OCI-LY1 (cell line): ENCODE data around the gene C4A.

Experiments used
- H2AFZ ChIP-seq: fragments of 200-600 bp; sonication (generic), shearing (Covaris generic); 2 replicates; pipeline ENCODE4 v1.6.0; 2014; ENCODE audit warnings: antibody characterized with exemption, mild to moderate bottlenecking, low read length
- H3F3A ChIP-seq: fragments of 200-600 bp; sonication (generic), shearing (Covaris generic); 2 replicates; pipeline ENCODE4 v1.6.0; 2014; ENCODE audit warnings: mild to moderate bottlenecking, antibody characterized with exemption, low read length, moderate library complexity; ENCODE audit not compliant: insufficient read depth
- H3K27ac ChIP-seq: fragments of 200-600 bp; sonication (generic); 2 replicates; pipeline ENCODE4 v1.5.1; 2014; ENCODE audit warnings: low read length, mixed run types, mild to moderate bottlenecking, low read depth; ENCODE audit not compliant: poor library complexity, severe bottlenecking
- H3K27me3 ChIP-seq: fragments of 200-600 bp; sonication (generic); 2 replicates; pipeline ENCODE4 v1.6.0; 2014; ENCODE audit warnings: antibody characterized with exemption, mild to moderate bottlenecking, low read length, moderate library complexity; ENCODE audit not compliant: insufficient read depth
- H3K36me3 ChIP-seq: fragments of 200-600 bp; sonication (generic); 2 replicates; pipeline ENCODE4 v1.6.1; 2014; ENCODE audit warnings: mild to moderate bottlenecking, antibody characterized with exemption, low read length, moderate library complexity, mixed read lengths; ENCODE audit not compliant: insufficient read depth
- H3K4me1 ChIP-seq: fragments of 200-600 bp; sonication (generic); 2 replicates; pipeline ENCODE4 v1.5.1; 2014; ENCODE audit warnings: mild to moderate bottlenecking, low read length, moderate library complexity; ENCODE audit not compliant: insufficient read depth, severe bottlenecking
- H3K4me2 ChIP-seq: fragments of 200-600 bp; sonication (generic), shearing (Covaris generic); 2 replicates; pipeline ENCODE4 v1.6.1; 2014; ENCODE audit warnings: low read length
- H3K4me3 ChIP-seq: fragments of 200-600 bp; sonication (generic); 2 replicates; pipeline ENCODE4 v1.5.1; 2014; ENCODE audit warnings: low read length, low read depth, mild to moderate bottlenecking, mixed read lengths; ENCODE audit not compliant: poor library complexity, severe bottlenecking
- H3K79me2 ChIP-seq: fragments of 200-600 bp; shearing (Covaris generic); 2 replicates; pipeline ENCODE4 v1.6.1; 2016; ENCODE audit warnings: mixed run types, low read length, mixed read lengths; ENCODE audit not compliant: insufficient read depth
- H3K9ac ChIP-seq: fragments of 200-600 bp; sonication (generic), shearing (Covaris generic); 2 replicates; pipeline ENCODE4 v1.6.1; 2014; ENCODE audit warnings: mild to moderate bottlenecking, low read length, mixed read lengths
- H3K9me2 ChIP-seq: fragments of 200-600 bp; sonication (generic), shearing (Covaris generic); 2 replicates; pipeline ENCODE4 v1.6.1; 2014; ENCODE audit warnings: low read depth, mild to moderate bottlenecking, low read length, mixed read lengths
- H3K9me3 ChIP-seq: fragments of 200-600 bp; shearing (Covaris generic); 2 replicates; pipeline ENCODE4 v1.6.1; 2014; ENCODE audit warnings: low read length, mixed read lengths
- H4K20me1 ChIP-seq: fragments of 200-600 bp; sonication (generic), shearing (Covaris generic); 2 replicates; pipeline ENCODE4 v1.6.0; 2016; ENCODE audit warnings: mild to moderate bottlenecking, low read length; ENCODE audit not compliant: insufficient read depth
- CTCF ChIP-seq: fragments of 200-600 bp; sonication (generic), shearing (Covaris generic); IDR thresholded peaks from 2 replicates; pipeline ENCODE4 v1.5.1; 2017; ENCODE audit warnings: mild to moderate bottlenecking, antibody characterized with exemption, low read length, moderate library complexity, mixed read lengths
- EZH2 ChIP-seq: fragments of 200-600 bp; sonication (generic), shearing (Covaris generic); IDR thresholded peaks from 2 replicates; pipeline ENCODE4 v1.8.0; 2017; ENCODE audit warnings: borderline replicate concordance, mixed run types, mild to moderate bottlenecking, antibody characterized with exemption, low read length, moderate library complexity, mixed read lengths

C4A gene

GRCh38 chr6:31963921-31964320, 17.9 kb upstream of the C4A start:
- no peaks in the 10 kb centered on the region for H4K20me1 ChIP-seq
- H3K79me2 ChIP-seq: peaks cover 8% of the 10 kb centered on the region; the same call in 1 of the 2 replicates
- H3K27ac ChIP-seq: no peak overlapping the region
- H3K9ac ChIP-seq: no peak overlapping the region
- no peak overlapping the region for H2AFZ ChIP-seq
- peaks cover 89% of the 10 kb centered on the region for H3K36me3 ChIP-seq
- no peaks in the 10 kb centered on the region for H3K9me3 ChIP-seq
- H3K27me3 ChIP-seq: no peaks in the 10 kb centered on the region
- no peak overlapping the region for H3K4me2 ChIP-seq
- H3K9me2 ChIP-seq: no peaks in the 10 kb centered on the region
- H3F3A ChIP-seq: no peaks in the 10 kb centered on the region
- H3K4me1 ChIP-seq: peaks cover 12% of the 10 kb centered on the region
- H3K4me3 ChIP-seq: no peak overlapping the region
- no peak for TF ChIP-seq CTCF
- no peak for TF ChIP-seq EZH2

GRCh38 chr6:31965700-31966099, 16.2 kb upstream of the C4A start:
- Histone ChIP-seq H4K20me1 (no peaks in the 10 kb centered on the region), H2AFZ (no peak overlapping the region), H3K4me3 (no peak overlapping the region), H3K9me3 (no peaks in the 10 kb centered on the region), H3K27ac (no peak overlapping the region), H3K27me3 (no peaks in the 10 kb centered on the region), H3K36me3 (peaks cover 98% of the 10 kb centered on the region), H3K79me2 (no peaks in the 10 kb centered on the region), H3K4me1 (peaks cover 12% of the 10 kb centered on the region), H3K9me2 (no peaks in the 10 kb centered on the region), H3F3A (no peaks in the 10 kb centered on the region), H3K4me2 (no peak overlapping the region), H3K9ac (no peak overlapping the region)
- TF ChIP-seq EZH2 (no peak), CTCF (no peak)

- H3K36me3 ChIP-seq: peaks cover 90% of the 10 kb centered on the region
Observed at GRCh38 chr6:31966506-31966905, 15.4 kb upstream of the C4A start.

More at GRCh38 chr6:31966506-31966905, 15.4 kb upstream of the C4A start:
- H3K9ac ChIP-seq: no peak overlapping the region
- no peaks in the 10 kb centered on the region for H3K79me2 ChIP-seq
- H3K9me3 ChIP-seq: no peaks in the 10 kb centered on the region
- no peak overlapping the region for H3K4me3 ChIP-seq
- no peak for TF ChIP-seq EZH2
- TF ChIP-seq CTCF: no peak
- H3K4me1 ChIP-seq: peaks cover 21% of the 10 kb centered on the region
- no peak overlapping the region for H2AFZ ChIP-seq
- no peak overlapping the region for H3K4me2 ChIP-seq
- no peaks in the 10 kb centered on the region for H3K9me2 ChIP-seq
- no peak overlapping the region for H3K27ac ChIP-seq
- no peaks in the 10 kb centered on the region for H3F3A ChIP-seq
- H3K27me3 ChIP-seq: no peaks in the 10 kb centered on the region
- H4K20me1 ChIP-seq: no peaks in the 10 kb centered on the region
